Ammon's horn (tissue), 1 donor: ENCODE results near the gene ARHGEF18.
A peak's percentile ranks its signal among the peaks of the same experiment; 100 is the strongest.

ENCODE experiments used
- DNase-seq: peaks from one replicate; pipeline ENCODE4 v3.0.0-alpha.2; 2016; ENCODE audit warnings: low spot score

ARHGEF18 gene

DNA sequence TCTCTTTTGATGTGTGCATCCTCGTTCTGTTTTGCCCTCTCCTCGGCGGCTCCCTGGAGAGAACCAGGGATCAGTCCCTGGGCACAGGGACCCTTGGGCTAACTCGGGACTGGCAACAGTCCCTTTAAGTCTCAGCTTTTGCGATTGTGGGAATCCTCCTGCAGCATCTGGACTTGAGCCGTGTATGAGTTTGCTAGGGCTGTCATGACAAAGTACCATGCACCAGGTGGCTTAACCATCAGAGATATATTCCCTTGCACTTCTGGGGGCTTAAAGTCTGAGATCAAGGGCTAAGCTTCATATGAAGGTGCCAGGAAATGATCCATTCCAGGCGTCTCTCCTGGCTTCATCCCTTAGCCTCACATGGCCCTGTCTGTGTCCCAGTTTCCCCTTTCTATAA lies 34.5 kb downstream of the ARHGEF18 start:
- no peak for DNase-seq

DNA sequence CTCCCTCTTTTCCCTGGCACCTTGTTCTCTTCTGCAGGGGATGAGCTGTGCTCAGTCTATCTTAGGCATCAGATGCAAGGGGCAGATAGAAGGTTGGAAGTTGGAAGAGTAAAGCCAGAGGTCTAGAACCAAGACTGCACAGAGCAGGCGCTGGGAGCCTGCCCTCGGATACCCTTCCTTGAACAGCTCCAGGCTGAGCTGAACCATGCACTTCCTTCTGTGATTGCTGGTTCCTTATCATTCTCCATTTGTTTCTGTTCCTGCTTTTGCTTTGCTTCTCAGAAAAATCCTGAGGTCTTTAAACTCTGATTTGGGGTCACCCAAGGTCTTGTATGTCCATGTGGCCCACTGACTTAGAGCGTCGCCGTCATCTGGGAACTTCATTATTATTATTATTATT lies 36.3 kb downstream of the ARHGEF18 start:
- no peak for DNase-seq

DNA sequence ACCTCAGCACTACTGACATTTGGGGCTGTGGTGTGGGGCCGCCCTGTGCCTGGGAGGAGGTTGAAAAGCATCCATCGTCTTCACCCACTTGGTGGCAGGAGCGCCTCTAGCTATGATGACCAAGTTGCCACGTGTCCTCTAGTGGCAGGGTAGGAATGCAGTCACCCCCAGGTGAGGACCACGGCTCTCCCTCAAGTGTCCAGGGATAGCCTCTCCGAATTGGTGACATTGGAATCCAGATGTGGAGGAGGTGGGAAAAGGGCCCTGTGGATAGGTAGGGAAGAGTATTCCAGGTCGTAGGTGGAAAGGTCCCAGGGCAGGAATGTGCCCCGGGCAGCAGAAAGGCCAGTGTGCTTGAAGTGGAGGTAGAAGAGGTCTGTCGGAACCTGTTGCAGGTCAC lies 37.6 kb downstream of the ARHGEF18 start:
- no peak for DNase-seq

GRCh38 chr19:7386769-7387168 lies 38.0 kb downstream of the ARHGEF18 start:
- DNase-seq: no peak

- DNase-seq: no peak
Measured at GRCh38 chr19:7391218-7391670, 42.5 kb downstream of the ARHGEF18 start.

GRCh38 chr19:7393459-7393858 lies 44.7 kb downstream of the ARHGEF18 start:
- no peak for DNase-seq

- DNase-seq: no peak
Measured at GRCh38 chr19:7393939-7394730, 45.4 kb downstream of the ARHGEF18 start.

DNA sequence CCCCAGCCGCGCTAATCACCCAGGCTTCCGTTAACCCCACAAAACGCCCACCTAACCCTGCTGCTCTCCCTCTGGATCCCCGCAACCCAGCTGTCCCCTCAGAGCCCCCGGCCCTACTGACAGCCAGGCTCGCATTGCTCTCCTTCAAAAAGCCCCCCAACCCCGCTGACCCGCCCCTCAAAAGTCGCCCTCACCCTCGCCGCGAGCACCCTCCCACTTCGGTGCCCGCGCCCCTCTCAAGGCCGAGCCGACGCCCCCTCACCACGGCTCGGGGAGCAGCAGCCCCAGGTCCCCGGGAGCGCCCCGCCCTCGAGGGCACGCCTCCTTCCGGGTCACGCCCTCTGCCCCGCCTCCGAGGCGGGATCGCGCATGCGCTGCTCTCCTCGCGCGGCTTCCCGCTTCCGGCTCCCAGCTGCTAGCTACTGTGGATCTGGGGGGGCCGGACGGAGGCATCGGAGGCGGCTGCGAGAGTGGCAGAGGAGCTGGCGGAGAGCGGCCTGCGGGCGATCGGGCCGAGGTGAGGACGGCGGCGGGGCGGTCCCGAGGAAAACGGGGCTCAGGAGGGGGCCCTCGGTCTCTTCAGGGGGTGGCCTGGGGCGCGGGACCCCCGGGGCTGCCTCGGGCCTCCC lies 46.1 kb downstream of the ARHGEF18 start:
- peak; percentile 94 for DNase-seq

DNA sequence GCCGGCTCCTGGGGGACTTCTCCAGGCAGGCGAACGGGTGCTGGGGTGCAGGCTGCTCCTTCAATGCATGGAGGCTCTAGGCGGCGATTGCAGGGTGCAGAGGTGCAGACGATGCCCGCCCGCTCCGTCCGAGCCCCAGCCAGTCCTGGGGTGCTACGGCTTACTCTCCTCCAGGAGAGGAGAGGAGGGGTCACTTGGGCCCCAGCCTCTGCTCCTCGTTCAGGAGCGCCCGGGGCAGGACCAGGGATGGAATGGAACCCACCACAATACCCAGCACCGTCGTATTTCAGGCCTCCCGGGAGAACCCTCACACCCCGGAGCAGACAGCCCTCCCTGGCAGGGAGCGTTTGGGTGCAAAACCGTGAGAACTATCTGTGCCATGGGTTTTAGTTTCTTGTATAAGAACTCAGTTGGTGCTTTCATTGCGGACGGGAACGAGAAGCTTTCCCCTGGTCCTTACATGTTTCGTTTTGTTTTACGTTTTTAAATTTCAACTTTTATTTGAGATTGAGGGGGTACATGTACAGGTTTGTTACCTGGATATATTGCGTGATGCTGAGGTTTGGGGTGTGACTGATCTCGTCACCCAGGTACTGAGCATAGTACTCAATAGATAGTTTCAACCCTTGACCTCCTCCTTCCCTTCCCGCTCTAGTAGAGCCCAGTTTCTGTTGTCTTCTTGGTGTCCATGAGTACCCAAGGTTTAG lies 46.8 kb downstream of the ARHGEF18 start:
- DNase-seq: no peak

GRCh38 chr19:7397687-7398086 lies 49.0 kb downstream of the ARHGEF18 start:
- DNase-seq: no peak
